Stimulated activated CD4-positive, alpha-beta T cell treated with anti-CD3 and anti-CD28 coated beads, Interleukin-1b, Interleukin-23, amount 100 ng/mL, for 1 hour (primary cell): Measurements from ENCODE around the gene OGFOD3.
"Not testable (repeated sequence)": the region's sequence is repeated elsewhere in the genome, so short reads cannot be mapped to it uniquely, and the experiment has no call there.

Source experiments
- DNase-seq, 2 donors: peaks; one replicate each; pipeline ENCODE4 v3.0.0-alpha.2; 2020; ENCODE audit warnings: low read depth in 2 of 2

OGFOD3 gene

DNA sequence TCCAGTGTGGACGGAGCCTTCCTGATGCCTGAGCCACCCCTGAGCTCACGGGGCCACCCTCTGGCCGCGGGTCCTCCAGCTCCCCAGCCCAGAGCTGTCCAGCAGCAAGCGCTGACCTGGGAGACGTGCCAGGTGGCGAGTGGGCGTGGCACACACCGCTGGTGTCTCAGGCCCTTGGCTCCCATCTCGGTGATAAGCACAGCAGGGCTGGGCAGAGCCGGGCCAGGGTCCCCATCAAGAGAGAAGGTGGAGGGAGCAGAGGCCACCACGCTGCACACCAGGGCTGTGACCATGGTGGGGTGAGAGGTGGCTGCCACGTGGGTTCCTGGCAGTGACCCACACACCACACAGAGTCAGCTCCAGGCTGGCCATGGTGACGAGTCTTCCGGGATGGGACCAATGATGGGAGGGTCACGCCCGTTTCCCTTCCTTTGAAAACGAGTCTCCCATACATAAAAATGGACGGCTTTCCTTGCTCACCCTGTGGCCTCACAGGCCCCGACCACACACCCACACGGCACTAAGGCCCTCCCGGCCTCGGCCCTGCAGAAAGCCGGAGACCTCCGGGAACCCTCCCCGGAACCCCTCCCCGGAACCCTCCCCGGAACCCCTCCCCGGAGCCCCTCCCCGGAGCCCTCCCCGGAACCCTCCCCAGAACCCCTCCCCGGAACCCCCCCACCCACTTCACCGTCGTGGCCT, 30.0 kb downstream of the OGFOD3 start:
- no peak for DNase-seq

DNA sequence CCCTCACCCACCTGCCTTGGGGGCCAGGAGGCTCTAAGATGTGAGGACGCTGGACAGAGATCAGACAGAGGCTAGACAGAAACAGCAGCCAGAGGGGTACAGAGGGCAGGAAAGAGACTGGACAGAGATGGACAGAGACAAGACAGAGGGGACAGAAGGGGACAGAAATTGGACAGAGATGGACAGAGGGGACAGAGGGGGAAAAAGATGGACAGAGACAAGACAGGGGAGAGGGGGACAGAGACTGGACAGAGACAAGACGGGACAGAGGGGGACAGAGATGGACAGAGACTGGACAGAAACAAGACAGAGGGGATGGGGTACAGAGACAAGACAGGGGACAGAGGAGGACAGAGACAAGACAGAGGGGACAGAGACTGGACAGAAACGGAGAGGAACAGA, 30.7 kb downstream of the OGFOD3 start:
- DNase-seq: no peak

DNA sequence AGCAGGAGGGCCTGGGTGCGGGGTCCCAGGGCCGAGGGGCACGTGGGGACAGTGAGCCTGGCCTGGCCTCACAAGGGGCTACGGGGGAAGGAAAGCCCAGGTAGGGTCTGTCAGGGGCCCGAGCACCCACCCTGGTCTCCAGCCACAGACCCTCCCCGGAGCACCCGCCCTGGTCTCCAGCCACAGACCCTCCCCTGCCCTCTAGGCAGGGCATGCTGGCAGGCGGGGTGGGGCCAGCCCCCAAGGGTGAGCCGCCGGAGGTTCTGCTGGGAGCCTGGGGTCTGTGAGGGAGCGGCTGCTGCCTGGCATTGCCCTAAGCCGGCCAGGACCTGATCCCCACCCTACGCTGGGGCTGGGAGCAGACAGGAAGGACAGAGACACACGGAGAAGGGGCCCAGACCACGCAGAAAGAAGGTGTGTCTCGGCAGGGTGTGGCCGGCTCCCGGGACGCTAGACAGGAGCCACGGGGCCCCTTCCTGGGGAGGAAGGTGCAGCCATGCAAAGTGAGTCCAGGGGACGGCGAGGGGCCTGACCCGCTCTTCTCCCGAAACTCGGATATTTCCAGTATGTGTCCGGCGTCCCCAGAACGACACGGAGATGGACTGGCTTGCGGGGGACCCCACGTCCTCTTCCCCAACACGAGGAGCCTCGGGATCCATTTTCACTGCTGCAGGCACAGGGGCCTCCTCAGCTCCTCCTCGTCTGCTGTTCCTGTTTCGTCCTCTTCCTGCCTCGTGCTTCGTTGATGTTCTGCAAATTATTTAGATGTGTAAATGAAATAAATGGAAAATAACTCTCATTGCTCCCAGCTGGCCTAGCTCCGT, 31.3 kb downstream of the OGFOD3 start:
- DNase-seq: no peak

DNA sequence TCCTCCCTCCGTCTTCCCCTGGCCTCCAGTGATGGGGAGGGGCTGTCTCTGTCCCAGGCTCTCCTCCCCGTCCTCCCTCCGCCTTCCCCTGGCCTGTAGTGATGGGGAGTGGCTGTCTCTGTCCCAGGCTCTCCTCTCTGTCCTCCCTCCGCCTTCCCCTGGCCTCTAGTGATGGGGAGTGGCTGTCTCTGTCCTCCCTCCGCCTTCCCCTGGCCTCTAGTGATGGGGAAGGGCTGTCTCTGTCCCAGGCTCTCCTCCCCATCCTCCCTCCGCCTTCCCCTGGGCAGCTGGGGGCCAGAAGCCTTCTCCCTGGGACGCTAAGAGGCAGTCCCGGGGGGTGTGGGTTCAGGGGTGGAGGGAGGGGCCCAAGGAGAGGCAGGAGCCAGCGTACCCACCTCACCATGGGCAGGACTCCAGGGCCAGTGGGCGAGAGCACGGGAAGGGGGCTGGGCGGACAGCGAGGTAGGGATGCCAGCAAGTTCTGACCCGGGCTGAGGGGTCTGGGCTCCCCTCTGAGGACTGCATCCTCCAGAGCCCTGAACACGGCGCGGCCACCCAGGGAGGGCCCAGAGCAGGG, 32.0 kb downstream of the OGFOD3 start:
- no peak for DNase-seq

DNA sequence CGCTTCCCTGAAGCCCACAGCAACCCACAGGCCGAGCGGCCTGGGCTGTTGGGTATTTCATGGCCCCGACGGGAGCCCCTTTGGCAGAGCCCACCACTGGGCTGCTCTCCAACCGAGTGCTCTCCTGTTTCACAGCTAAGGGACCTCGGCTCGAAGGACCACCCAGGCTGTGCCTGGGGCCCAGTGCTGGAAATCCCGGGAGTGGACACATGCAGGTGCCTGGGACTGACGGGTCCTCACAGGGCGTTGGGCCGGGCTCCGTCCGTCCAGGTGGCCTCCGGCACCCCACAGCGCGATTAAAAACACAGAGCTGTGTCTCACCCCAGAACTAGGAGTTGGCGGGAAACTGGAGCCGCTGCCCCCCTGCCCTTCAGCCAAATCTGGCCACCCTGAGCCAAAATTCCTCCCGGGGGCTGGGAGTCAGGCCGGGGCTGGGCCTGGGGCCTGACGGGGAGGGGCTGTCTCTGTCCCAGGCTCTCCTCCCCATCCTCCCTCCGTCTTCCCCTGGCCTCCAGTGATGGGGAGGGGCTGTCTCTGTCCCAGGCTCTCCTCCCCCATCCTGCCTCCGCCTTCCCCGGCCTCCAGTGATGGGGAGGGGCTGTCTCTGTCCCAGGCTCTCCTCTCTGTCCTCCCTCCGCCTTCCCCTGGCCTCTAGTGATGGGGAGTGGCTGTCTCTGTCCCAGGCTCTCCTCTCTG, 32.7 kb downstream of the OGFOD3 start:
- no peak for DNase-seq

DNA sequence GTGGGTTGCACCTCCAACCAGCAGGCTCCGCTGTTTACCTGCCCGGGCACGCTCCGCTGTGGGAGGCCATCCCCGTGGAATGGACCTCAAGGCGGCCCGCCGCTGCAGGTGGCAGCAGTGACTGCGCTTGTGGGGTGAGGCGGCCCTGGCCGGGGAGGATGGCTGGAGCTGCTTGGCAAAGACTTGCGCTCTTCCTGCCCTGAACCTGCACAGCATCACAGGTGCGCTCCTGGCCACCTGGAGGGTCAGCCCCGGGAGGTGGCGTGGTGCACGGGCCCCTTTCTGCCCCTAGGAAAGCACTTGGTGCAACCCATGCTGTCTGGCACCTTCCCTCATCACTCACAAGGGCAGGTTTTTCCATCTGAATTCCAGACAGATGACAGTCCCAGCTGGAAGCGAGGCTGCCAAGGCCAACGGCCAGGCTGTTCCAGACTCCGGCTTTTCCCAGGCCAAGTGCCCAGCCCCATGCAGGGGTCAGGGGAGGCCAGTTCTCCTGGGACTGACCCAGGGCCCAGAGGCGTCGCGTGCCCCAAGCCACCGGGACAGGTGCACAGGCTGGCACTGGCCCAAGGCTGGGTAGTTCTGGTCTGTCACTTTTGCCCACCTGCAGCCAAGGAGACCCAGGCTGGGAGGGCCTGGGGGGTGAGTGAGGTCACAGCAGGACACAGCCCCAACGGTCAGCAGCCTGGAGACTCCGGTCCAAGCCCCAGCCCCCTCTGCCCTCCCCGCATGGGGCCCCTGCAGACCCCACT, 33.5 kb downstream of the OGFOD3 start:
- DNase-seq: no peak

DNA sequence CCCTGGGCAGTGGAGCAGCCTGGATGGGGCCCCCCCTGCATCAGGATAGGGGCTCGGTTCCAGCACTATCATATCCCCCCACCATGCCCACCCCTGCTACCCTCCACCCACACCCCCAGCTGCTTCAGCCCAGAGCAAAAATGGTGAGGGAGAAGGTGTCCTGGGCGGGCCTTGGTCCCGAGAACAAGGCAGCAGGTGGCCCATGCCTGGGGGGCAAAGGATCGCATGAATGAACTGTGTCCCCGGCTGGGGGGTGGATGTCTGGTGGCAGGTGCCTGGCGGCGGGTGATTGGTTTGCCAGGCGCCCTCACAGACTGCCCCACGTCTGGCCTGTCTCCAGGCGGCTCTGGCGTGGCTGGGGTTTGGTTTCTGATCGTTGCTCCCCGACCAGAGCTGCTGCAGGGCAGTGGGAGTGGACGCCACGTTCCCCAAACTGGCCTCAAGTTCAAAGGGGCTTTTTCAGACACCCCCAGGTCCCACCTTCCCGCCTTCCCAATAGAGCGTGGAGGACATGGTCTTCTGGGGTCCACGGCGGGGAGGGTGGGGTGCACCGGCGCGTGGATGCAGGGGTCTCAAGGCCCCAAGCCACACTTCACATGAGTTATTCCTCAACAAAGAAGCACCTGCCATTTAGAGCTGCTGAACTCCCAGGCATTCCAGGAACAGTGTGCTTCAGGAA, 34.2 kb downstream of the OGFOD3 start:
- DNase-seq: no peak

DNA sequence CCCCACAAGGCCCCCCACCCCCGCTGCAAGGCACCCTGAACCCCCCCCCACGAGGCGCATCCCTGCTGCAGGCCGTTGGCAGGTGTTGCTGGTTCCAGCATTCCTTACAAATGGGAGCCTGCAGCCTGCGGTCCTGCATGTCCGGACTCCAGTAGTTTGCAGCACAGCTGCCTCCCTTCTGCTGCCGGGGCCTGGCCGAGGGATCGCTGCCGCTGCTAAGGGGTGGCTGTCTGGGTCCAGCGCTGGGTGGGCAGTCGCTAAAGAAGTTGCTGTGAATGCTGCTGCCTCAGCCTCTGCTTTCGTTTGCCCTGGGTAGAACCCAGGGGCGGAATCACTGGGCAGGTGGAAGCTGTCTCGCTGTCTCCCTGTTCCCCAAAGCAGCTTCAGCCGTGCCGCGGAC, 35.0 kb downstream of the OGFOD3 start:
- DNase-seq: no peak

DNA sequence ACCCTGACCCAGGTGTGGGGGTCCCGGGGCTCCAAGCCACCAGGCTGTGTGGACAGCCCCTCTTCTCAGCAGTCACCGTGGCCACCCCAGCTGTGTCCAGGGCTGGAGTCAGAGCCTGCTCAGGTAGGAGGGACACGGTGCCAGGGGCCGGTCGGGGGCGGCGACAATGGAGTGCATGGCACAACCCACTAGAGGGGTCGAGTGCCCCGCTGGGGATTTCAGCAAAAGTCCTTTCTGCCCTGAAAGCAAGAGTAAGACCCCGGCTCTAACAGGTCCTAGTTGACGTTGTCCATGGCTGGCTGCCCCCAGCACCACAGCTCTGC, 35.5 kb downstream of the OGFOD3 start:
- DNase-seq: no peak

DNA sequence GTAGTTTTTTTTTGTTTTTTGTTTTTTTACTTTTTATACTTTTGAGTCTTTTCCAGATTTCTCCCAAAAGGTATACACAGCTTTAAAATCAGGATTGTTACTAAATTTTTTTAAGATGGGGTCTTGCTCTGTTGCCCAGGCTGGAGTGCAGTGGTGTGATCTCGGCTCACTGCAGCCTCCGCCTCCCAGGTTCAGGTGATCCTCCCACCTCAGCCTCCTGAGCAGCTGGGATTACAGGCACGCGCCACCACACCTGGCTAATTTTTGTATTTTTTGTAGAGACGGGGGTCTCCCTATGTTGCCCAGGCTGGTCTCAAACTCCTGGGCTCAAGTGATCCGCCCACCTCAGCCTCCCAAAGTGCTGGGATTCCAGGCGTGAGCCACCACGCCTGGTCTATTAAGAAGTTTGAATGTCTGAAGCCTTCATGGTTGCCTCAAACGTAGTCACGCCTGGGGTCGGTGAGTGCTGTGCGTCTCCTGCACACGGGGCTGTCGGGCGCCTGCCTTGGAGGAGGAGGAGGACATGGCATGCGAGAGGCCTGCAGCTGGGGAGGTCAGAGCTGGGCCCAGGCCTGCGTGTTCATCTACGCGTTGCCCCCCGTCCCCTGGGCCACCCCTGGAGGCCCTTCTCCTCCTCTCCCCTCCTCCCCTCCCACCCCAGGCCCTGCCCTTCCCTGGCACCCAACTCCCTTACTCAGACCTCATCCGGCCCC, 36.0 kb downstream of the OGFOD3 start:
- not testable (repeated sequence) for DNase-seq

DNA sequence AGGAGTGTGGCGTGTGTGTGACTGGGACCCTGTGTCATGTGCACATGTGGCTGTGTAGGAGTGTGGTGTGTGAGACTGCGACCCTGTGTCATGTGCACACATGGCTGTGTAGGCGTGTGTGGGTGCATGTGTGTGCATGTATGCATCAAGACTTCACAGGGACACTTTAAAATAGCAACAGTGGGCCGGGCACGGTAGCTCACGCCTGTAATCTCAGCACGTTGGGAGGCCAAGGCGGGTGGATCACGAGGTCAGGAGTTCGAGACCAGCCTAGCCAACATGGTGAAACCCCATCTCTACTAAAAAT, 36.7 kb downstream of the OGFOD3 start:
- DNase-seq: not testable (repeated sequence)

DNA sequence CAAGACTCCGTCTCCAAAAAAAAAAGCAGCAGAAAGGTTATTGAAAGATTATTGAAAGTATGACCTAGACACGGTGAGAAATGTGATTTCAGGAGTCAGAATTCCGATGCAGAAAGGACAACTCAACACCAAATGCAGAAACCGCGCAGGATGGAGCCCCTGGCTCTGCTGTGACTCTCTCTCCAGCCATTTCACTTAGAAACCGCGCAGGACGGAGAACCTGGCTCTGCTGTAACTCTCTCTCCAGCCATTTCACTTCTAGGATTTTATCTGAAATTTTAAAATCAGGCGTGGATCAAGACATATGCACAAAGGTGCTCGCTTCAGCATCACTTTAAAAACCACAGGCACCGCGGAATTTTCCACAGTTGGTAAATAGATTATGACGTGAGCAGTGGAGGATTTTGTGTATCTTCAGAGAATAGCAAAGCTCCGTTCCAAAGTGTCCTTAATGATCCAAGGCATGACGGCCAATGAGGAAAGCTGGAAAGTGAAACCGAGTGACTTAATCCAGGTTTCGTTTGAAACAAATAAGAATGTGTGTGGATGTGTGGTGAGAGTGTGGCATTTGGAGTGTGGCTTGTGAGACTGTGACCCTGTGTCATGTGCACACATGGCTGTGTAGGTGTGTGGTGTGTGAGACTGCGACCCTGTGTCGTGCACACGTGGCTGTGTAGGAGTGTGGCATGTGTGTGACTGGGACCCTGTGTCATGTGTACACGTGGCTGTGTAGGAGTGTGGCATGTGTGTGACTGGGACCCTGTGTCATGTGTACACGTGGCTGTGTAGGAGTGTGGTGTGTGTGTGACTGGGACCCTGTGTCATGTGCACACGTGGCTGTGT, 37.3 kb downstream of the OGFOD3 start:
- DNase-seq: no peak

DNA sequence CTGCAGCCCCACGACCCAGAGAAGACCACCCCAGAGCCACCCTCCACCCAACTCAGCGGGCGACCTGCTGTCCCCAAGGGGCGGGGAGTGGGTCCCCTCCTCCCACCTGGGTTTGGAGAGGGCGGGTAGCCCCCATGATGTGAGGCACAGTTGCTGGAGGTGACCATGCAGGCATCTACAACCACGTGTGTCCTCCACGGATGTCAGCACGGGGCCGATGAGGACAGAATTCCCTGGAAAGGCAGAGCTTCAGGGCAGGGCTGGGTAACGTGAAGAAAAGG, 39.7 kb downstream of the OGFOD3 start:
- DNase-seq: no peak

DNA sequence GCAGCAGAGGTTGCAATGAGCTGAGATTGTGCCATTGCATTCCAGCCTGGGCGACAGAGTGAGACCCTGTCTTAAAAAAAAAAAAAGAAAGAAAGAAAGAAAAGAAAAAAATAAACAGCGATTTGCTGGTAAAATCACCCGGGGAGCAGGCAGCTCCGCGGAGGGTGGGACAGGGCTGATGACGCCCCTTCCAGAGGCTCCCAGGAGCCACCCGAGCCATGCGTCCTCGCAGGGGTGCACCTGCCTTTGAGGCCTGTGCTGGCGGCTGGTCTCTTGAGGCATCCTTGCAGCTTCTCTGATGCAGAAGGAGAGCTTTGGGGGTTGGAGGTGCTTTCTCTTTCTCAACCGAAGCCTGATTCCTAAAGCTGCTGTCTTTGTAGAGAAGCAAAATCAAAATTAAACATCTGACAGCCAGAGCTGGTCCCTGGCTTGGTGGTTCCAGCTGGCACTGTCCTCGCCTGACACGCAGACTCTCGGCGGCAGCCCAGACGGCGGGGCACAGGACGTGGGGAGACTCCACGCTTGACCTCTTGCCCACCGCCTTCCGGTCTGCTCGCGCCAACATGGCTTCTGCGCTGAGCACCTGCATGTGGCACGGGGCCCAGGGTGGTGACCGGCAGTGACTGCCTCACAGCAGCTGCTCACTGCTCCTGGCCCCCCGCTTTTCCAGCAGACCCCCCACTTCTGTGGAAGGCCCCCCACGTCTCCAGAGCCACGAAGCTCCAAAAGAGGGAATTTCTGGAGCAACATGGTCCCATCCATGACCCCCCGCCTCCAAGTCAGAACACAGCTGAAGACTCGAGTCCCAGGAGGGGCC, 40.3 kb downstream of the OGFOD3 start:
- no peak for DNase-seq

DNA sequence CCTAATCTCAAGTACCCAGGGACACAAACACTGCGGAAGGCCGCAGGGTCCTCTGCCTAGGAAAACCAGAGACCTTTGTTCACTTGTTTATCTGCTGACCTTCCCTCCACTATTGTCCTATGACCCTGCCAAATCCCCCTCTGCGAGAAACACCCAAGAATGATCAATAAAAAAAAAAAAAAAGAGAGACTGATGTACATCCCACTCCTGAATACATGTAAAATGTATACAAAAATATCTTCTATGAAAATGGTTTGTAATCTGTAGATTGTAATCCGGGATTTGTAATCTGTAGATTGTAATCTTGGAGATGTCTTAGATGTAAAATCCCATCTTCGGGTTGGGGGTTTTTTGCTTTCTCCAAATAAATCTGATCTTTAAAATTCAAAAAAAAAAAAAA, 41.1 kb downstream of the OGFOD3 start:
- not testable (repeated sequence) for DNase-seq

DNA sequence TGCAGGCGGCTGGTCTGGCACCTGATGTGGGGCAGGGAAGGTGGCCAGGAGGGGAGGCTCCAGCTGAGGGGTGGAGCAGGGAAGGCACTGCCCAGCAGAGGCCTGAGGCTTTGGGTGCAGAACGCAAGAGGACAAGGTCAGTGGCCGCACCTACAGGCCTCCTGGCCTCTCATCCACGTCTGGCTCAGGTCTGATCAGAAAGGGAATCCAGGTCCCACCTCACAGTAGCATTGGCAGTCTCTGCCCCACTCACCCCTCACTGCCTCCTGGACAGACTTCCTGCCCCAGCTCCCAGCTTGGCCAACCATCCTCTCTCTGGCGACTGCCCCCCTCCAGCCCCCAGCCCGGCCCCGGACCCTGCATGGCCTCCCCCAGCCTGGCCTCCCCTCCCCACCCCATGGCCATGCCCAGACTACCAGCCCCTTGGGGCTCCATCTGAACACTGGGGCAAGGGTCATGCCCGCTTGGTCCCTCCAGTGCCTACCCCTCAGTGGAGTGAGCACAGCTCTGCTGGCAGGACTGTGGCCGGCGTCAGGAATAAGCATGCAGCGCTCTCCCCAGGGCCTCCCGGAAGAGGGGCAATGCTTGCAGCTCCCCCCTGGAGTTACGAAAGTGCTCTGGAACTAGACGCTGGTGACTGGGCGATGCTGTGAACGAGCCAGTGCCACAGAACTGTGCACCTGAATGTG, 42.2 kb downstream of the OGFOD3 start:
- DNase-seq: no peak

DNA sequence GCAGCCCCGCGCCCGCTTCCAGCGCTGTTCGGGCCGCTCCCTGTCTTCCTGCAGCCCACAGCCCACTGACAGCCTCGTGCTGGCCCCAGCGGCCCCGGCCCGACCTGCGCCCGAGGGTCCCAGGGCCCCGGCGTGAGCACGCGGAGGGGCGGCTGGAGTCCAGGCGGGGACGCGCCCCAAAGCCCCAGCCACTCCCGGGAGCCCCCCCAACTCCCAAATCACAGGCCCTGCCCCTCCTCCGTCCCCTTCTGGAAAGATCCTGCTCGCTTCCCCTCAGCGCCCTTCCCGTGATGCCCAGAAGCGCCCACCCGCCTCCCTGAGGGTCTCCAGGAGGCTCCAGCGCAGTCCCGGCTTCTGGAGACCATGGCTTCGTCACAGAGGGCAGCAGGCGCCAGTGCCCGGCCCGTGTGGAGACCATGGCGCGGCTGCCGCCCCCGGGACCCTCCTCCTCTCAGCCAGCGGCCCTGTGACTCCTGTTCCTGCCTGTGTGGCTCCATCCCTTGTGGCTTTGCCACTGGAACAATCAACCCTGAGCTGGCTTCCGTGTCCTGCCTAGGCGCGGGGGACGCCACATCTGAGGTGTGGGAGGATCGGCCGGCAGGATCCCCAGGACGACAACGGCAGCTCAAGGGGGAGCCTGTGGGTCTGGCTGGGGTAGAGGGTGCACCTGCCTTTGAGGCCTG, 42.9 kb downstream of the OGFOD3 start:
- no peak for DNase-seq
